NCI-H2107 treated with DMSO at 0.1 percent for 48 hours (cell line): ENCODE data around the gene PTPN3.

Source experiments
- DNase-seq: peaks from one replicate; lab custom pipeline; 2025; ENCODE audit not compliant: unreplicated experiment; lab: John Stamatoyannopoulos, UW

PTPN3 gene

DNA sequence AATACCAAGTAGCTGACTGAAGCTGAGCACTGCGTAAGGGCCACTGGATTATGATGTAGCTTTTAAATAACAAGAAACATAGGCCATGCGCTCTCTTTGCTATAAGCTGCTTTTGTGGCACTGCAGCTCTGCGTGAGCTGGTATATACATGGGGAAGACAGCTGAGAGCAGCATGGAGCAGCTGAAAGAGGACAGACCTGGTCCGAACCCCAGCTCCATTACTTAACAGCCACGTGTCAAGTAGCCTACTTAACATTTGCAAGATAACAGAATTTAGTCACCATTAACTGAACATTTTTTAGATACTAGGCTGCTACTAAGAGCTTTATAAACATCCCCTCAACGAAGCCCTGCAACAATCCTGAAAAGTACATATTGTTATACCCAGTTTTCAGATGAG is 69.3 kb downstream of the PTPN3 start:
- no peak for DNase-seq

- DNase-seq: no peak
Observed at GRCh38 chr9:109427886-109428285, 70.2 kb downstream of the PTPN3 start.

DNA sequence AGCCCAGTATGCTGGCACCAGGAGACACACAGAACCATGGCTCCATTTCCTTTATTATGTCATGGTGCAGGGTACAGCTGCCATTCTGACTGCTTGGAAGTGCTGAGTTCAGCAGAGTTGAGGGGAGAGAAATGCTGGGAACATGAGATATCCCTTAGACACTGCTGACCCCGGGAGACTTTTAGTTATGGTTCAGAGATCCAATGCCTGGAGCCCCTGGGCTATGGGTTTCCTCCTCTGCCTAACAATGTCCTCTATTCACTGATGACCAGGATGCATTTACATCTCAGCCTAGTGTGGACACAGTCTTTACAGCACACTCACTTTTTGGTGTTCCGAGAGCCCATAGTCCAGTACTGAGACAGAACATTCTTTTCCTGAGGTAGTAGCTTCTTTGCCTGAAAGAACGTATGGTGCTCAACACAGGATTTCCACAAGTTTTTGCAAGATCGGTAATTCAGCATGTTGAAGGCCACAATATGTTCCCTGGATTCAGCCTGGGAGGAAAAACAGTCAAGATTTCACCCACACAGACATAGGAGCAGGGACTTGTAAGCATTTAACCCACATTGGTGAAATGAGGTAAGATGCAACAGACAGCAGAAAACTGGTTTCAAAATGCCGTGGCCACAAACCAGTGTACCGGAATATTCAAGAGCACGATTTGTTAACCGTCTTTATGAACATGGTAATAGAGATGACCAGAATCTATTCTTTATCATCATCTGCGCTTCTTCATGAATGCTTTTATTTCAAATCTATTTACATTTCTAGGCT is 71.3 kb downstream of the PTPN3 start:
- DNase-seq: no peak

- DNase-seq: no peak
Observed at GRCh38 chr9:109424618-109425017, 73.5 kb downstream of the PTPN3 start.

DNA sequence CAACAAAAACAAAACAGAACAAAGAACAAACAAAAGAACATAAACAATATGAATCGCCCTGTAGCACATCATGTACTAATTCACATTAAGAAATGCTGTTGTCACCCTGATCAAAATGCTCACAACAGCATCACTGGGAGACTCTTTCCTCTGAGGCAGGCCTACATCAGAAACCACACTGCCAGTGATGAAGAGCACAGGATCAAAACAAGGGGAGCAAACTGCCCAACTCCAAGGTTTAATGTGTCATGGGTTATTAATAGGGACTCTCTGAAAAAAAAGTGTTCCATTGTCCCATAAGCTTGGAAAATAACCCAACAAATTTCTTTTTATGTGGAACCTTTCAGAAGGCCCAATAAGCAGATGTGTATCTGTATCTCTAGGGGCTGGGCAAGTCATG is 74.2 kb downstream of the PTPN3 start:
- DNase-seq: no peak

- DNase-seq: no peak
Observed at GRCh38 chr9:109422641-109423040, 75.5 kb downstream of the PTPN3 start.

- DNase-seq: no peak
Observed at GRCh38 chr9:109421026-109421970, 76.8 kb downstream of the PTPN3 start.

GRCh38 chr9:109419531-109419930 is 78.6 kb downstream of the PTPN3 start:
- DNase-seq: no peak

GRCh38 chr9:109418827-109419226 is 79.3 kb downstream of the PTPN3 start:
- DNase-seq: no peak

DNA sequence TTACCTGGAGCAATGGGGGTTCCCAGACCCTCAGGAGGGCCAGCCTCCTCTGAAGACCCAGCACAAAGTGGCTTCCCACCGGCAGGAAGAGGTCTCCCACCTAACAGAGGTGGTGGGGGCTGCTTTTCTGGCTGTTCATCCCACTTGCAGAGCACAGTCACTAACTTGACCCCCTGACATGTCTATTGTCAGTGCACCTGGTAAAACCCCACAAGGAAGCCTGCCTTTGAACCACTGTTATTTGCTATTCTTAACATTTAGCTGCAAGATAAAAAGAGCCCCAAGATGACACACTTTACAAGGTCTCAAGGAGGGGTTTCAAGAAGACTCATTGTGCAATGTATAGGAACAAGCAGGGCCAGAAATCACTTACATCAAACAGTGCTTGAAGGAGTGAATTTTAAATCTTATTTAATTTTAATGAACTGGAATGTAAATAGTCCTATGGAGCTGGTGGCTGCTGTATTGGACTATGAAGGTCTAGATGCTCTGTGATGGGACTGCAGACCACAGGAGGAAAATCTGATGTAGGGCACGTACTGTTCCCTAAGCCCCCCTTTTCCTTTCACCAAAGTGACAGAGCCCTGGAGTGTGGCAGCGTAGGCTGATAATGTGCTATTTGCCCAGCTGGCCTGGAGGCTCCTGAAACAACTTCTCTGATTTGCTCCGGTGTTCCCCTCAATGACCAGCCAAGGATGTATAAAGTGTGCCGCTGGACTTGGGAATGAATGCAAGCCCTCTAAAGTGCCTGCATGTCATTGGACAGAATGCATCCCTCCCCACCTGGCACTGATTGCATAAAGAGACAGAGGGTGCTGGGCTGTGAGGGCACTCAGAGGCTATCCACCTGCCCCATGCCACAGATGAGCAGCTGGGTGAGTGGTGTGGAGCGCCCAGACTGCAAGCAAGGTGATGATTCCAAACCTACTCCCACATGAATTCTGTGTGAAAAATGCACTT is 80.2 kb downstream of the PTPN3 start:
- DNase-seq: no peak

GRCh38 chr9:109417054-109417453 is 81.1 kb downstream of the PTPN3 start:
- no peak for DNase-seq

GRCh38 chr9:109416135-109416706 is 81.9 kb downstream of the PTPN3 start:
- no peak for DNase-seq

DNA sequence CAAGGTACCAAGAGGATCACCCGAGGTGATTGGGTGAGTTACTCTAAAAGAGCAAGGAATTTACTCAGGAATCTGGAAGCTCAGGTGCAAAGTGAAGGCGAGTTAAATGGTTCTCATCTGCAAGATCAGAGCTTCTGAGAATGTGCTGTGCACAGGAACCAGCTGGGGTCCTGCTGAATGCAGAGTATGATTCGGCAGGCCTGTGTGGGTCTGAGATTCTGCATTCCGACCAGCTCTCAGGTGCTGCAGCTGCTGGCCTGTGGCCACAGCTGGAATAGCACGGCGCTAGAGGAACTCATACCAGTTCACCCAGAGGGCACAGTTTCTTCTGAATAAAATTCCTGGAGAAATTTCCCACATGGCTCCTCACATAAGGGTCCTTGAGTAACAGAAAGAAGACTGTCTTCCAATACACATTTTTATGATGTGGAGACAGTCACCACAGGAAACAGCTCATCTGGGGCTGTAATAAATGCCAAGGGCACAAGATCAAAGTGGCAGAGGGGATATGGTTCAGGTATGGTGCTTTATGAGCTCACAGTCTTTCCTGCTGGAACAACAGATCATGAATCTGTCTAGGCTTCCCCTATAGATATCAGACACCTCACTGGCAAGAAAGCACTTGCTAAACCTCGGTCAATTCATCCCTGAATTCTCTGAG is 83.9 kb downstream of the PTPN3 start:
- no peak for DNase-seq

DNA sequence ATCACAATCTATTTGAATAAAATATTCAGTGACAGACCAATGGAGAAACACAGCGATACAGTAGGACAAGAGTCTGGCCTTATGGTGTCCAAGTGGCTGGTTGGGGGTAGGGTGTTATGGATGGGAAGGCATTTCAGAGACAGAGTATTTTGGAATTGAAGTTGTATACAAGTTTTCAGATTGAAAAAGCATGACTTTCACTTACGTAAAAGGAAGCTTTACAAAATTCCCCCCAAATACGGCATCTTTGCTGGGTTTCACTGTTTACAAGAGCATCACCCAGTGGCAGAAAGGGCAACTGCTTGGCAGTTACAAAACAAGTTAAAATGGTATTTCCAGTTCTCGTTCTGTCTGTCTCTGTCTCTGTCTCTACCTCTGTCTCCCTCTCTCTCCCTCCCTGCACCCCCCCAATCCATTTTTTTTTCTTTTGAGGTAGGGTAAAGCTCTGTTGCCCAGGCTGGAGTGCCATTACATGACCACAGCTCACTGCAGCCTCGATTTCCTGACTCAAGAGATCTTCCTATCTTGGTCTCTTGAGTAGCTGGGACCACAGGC is 86.2 kb downstream of the PTPN3 start:
- no peak for DNase-seq

DNA sequence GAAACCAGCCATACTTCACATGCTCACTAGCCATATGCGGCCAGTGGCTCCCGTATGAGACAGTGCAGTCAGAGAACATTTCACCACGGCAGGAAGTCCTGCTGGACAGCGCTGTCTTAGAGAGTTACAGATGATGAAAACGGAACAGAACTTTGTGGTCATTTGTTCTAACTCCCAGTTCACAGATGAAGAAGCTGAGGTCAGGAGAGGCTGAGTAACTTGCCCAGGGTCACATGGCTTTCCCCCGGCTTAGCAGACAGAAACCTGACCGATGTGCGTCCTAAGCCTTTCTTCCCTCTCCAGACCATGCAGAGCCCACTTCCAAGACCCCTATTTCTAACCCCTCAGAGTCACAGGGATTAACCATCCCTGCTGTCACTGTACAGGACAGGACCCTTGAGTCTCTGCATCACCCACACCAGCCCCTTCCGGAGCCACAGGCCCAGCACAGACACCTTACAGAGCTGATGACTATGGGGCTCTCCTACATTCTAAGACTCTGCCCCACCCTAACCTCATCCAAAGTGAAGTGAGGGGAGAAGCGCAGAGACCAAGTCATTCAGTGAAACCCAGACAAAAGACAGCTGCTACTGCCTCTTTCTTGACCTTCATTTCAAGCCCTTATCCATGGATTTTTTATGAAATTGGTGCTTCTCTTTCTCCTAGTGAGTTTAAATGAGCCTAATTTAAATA is 86.9 kb downstream of the PTPN3 start:
- no peak for DNase-seq

GRCh38 chr9:109409773-109410397 is 88.2 kb downstream of the PTPN3 start:
- no peak for DNase-seq

GRCh38 chr9:109408759-109409462 is 89.2 kb downstream of the PTPN3 start:
- no peak for DNase-seq

- no peak for DNase-seq
Observed at GRCh38 chr9:109403766-109404320, 94.3 kb downstream of the PTPN3 start.
